Keratinocyte (primary cell): Measurements from ENCODE around the gene SLC25A21. TPM values are rescaled to one million over a fixed set of nuclear protein-coding genes. Genes with fewer than 3 reads are reported as not detected.

Experiments
- DNase-seq: peaks from one replicate; pipeline ENCODE4 v3.0.0-alpha.2; 2011; ENCODE audit warnings: low read depth, missing footprints, low spot score
- FAIRE-seq: peaks from 2 replicates; lab custom pipeline; 2011; peaks lifted over from hg19 to GRCh38; lab: Jason Lieb, UNC
- H2AFZ ChIP-seq: 2 replicates; pipeline ENCODE4 v1.6.0; 2012; ENCODE audit warnings: low read length, control low read depth, inconsistent platforms; ENCODE audit not compliant: control insufficient read depth
- H3K27ac ChIP-seq: 2 replicates; pipeline ENCODE4 v1.5.1; 2011; ENCODE audit warnings: low read length; ENCODE audit not compliant: control insufficient read depth, insufficient read depth
- H3K27me3 ChIP-seq: 3 replicates; pipeline ENCODE4 v1.6.0; 2011; ENCODE audit warnings: low read length; ENCODE audit not compliant: control insufficient read depth, insufficient read depth; ENCODE audit errors: extremely low read depth
- H3K36me3 ChIP-seq, 2 experiments: 2 replicates in 1 of 2; 3 replicates in 1 of 2; pipeline ENCODE4 v1.5.1; 2011; ENCODE audit warnings: low read length in 2 of 2, mild to moderate bottlenecking in 1 of 2; ENCODE audit not compliant: control insufficient read depth in 2 of 2, insufficient read depth in 2 of 2; ENCODE audit errors: extremely low read depth in 1 of 2
- H3K4me1 ChIP-seq: 3 replicates; pipeline ENCODE4 v1.5.1; 2011; ENCODE audit warnings: low read length; ENCODE audit not compliant: control insufficient read depth, insufficient read depth; ENCODE audit errors: extremely low read depth
- H3K4me2 ChIP-seq: 3 replicates; pipeline ENCODE4 v1.6.0; 2011; ENCODE audit warnings: low read depth, low read length; ENCODE audit not compliant: control insufficient read depth, insufficient read depth; ENCODE audit errors: extremely low read depth
- H3K4me3 ChIP-seq, 3 experiments: fragments of 200-600 bp in 1 of 3; sonication (generic) in 1 of 3; 2 replicates in 2 of 3; 3 replicates in 1 of 3; pipeline ENCODE4 v1.5.1; 2011 to 2016; ENCODE audit warnings: low read length in 3 of 3, mild to moderate bottlenecking in 3 of 3, control low read depth in 2 of 3, inconsistent platforms in 1 of 3, low read depth in 1 of 3, mixed read lengths in 1 of 3, mixed run types in 1 of 3, moderate library complexity in 1 of 3; ENCODE audit not compliant: control insufficient read depth in 2 of 3, insufficient read depth in 2 of 3; ENCODE audit errors: extremely low read depth in 1 of 3
- H3K79me2 ChIP-seq: 2 replicates; pipeline ENCODE4 v1.6.0; 2012; ENCODE audit warnings: low read length; ENCODE audit not compliant: control insufficient read depth, insufficient read depth
- H3K9ac ChIP-seq: 3 replicates; pipeline ENCODE4 v1.6.0; 2011; ENCODE audit warnings: low read length; ENCODE audit not compliant: control insufficient read depth, insufficient read depth; ENCODE audit errors: extremely low read depth
- H3K9me1 ChIP-seq: 3 replicates; pipeline ENCODE4 v1.6.0; 2011; ENCODE audit warnings: low read length; ENCODE audit not compliant: control insufficient read depth, insufficient read depth; ENCODE audit errors: extremely low read depth
- H3K9me3 ChIP-seq: 2 replicates; pipeline ENCODE4 v1.5.1; 2012; ENCODE audit warnings: low read depth, low read length; ENCODE audit not compliant: control insufficient read depth
- H4K20me1 ChIP-seq: 3 replicates; pipeline ENCODE4 v1.6.0; 2011; ENCODE audit warnings: low read length; ENCODE audit not compliant: control insufficient read depth, insufficient read depth; ENCODE audit errors: extremely low read depth
- CTCF ChIP-seq, 3 experiments: IDR thresholded peaks in 1 of 3; conservative IDR thresholded peaks in 1 of 3; optimal IDR thresholded peaks in 1 of 3; 2 replicates in 2 of 3; 3 replicates in 1 of 3; pipeline versions ENCODE3 to v1.5.1; 2011; ENCODE audit warnings: low read length in 3 of 3, mild to moderate bottlenecking in 3 of 3, moderate library complexity in 2 of 3, control low read depth in 1 of 3, inconsistent platforms in 1 of 3; ENCODE audit not compliant: insufficient read depth in 2 of 3; ENCODE audit errors: extremely low read depth in 1 of 3
- EZH2 ChIP-seq: IDR thresholded peaks from one replicate; pipeline ENCODE4 v1.6.1; 2012; ENCODE audit warnings: inconsistent platforms, mild to moderate bottlenecking, low read length, moderate library complexity
- dilution Hi-C: fragments of 300-500 bp; cut with MboI; formaldehyde crosslinking; loops from one replicate; pipeline ENCODE4 v1.7.0; 2020; ENCODE audit warnings: low sequenced_read_pairs; ENCODE audit not compliant: extremely low pct_ligation_motif_present
- polyA plus RNA-seq, 5 experiments: library from polyadenylated mRNA; depleted of rRNA in 3 of 5; stranded (reverse) in 3 of 5; stranded (forward) in 1 of 5; unstranded in 1 of 5; fragments of >200 nt; gene quantifications; 1 replicate in 1 of 5; 2 replicates in 3 of 5; 3 replicates in 1 of 5; pipeline versions ENCODE4 v1.2.1 to v1.2.3, GENCODE V29; 2011 to 2012; ENCODE audit warnings: missing spikeins in 2 of 5, low read depth in 1 of 5, low replicate concordance in 1 of 5

SLC25A21 gene
- polyA plus RNA-seq, 1 donor (not counting 4 experiments of a cell fraction or from before 2014, with no cell fraction given), result 0.66 TPM

- H3K27me3 ChIP-seq, result no peaks in the 10 kb centered on the region
- dilution Hi-C loops, result no loop called here
Measured at GRCh38 chr14:37027188-37027824, 145.1 kb downstream of the SLC25A21 start.

GRCh38 chr14:37023875-37024565 is 148.4 kb downstream of the SLC25A21 start:
- no peak for DNase-seq
- no peaks in the 10 kb centered on the region for H4K20me1 ChIP-seq
- no peaks in the 10 kb centered on the region for H3K9me3 ChIP-seq
- no peaks in the 10 kb centered on the region for H3K27me3 ChIP-seq
- no peak for FAIRE-seq
- TF ChIP-seq EZH2, result no peak
- TF ChIP-seq CTCF (optimal IDR thresholded peaks at IDR 0.05 in 1 of 3, IDR thresholded peaks at IDR 0.05 in 1 of 3, conservative IDR thresholded peaks at IDR 0.05 in 1 of 3; ENCODE audit: extremely low read depth in 1 of 3, insufficient read depth in 2 of 3, low read length in 3 of 3), result peak; percentile 20 to 32 (median 21)
- H3K79me2 ChIP-seq, result no peaks in the 10 kb centered on the region
- no peak overlapping the region for H3K4me3 ChIP-seq
- dilution Hi-C loops, result no loop called here
- no peak overlapping the region for H3K9ac ChIP-seq
- no peak overlapping the region for H2AFZ ChIP-seq
- H3K27ac ChIP-seq, result no peak overlapping the region
- H3K9me1 ChIP-seq, result no peaks in the 10 kb centered on the region
- H3K4me1 ChIP-seq, result no peaks in the 10 kb centered on the region
- no peaks in the 10 kb centered on the region for H3K36me3 ChIP-seq
- no peak overlapping the region for H3K4me2 ChIP-seq

More at GRCh38 chr14:37027188-37027824, 145.1 kb downstream of the SLC25A21 start:
- no peak for FAIRE-seq
- Histone ChIP-seq H3K36me3 (no peaks in the 10 kb centered on the region), H3K9ac (no peak overlapping the region), H3K4me1 (no peaks in the 10 kb centered on the region), H4K20me1 (no peaks in the 10 kb centered on the region), H3K79me2 (no peaks in the 10 kb centered on the region), H2AFZ (no peak overlapping the region), H3K4me2 (no peak overlapping the region), H3K4me3 (no peak overlapping the region), H3K27ac (no peak overlapping the region), H3K9me1 (no peaks in the 10 kb centered on the region), H3K9me3 (no peaks in the 10 kb centered on the region)
- no peak for DNase-seq
- TF ChIP-seq CTCF (optimal IDR thresholded peaks at IDR 0.05 in 1 of 3, IDR thresholded peaks at IDR 0.05 in 1 of 3, conservative IDR thresholded peaks at IDR 0.05 in 1 of 3; ENCODE audit: extremely low read depth in 1 of 3, insufficient read depth in 2 of 3, low read length in 3 of 3) (no peak), EZH2 (no peak)
